Spleen (tissue), 11 donors: ENCODE results near the gene USH2A. TPM values are rescaled to one million over a fixed set of nuclear protein-coding genes. Genes with fewer than 3 reads are reported as not detected.

Experiments
- DNase-seq: peaks from one replicate; pipeline ENCODE4 v3.0.0-alpha.2; 2020
- H3K27ac ChIP-seq, 8 donors: fragments of 200-600 bp; sonication (generic) in 7 of 8; 1 replicate in 4 of 8; 2 replicates in 4 of 8; pipeline versions ENCODE4 v1.5.0 to v1.8.0; 2016 to 2021; ENCODE audit warnings: inconsistent platforms in 4 of 8, mild to moderate bottlenecking in 4 of 8, moderate library complexity in 1 of 8
- H3K27me3 ChIP-seq, 7 donors: fragments of 200-600 bp; sonication (generic) in 6 of 7; replicated peaks in 1 of 7; 1 replicate in 4 of 7; 2 replicates in 3 of 7; pipeline versions ENCODE4 v1.5.0 to v1.8.0; 2016 to 2021; ENCODE audit warnings: inconsistent platforms in 3 of 7, mild to moderate bottlenecking in 1 of 7
- H3K36me3 ChIP-seq, 6 donors: fragments of 200-600 bp; sonication (generic) in 5 of 6; 1 replicate in 4 of 6; 2 replicates in 2 of 6; pipeline versions ENCODE4 v1.5.0 to v1.8.0; 2016 to 2021; ENCODE audit warnings: inconsistent platforms in 2 of 6
- H3K4me1 ChIP-seq, 6 donors: fragments of 200-600 bp; sonication (generic) in 5 of 6; 1 replicate in 3 of 6; 2 replicates in 3 of 6; pipeline versions ENCODE4 v1.5.0 to v1.8.0; 2016 to 2021; ENCODE audit warnings: inconsistent platforms in 3 of 6
- H3K4me3 ChIP-seq, 8 donors: fragments of 200-600 bp; sonication (generic) in 7 of 8; 1 replicate in 4 of 8; 2 replicates in 4 of 8; pipeline versions ENCODE4 v1.5.0 to v1.8.0; 2016 to 2021; ENCODE audit warnings: inconsistent platforms in 4 of 8, mild to moderate bottlenecking in 4 of 8, moderate library complexity in 2 of 8
- H3K9me3 ChIP-seq, 8 donors: fragments of 200-600 bp; sonication (generic) in 7 of 8; 1 replicate in 4 of 8; 2 replicates in 4 of 8; pipeline versions ENCODE4 v1.5.0 to v1.8.0; 2016 to 2021; ENCODE audit warnings: inconsistent platforms in 4 of 8
- POLR2A ChIP-seq, 3 donors: fragments of 450-650 bp; IDR thresholded peaks; one replicate each; pipeline ENCODE4 v1.5.1; 2017; ENCODE audit warnings: antibody characterized with exemption in 3 of 3, mild to moderate bottlenecking in 1 of 3
- POLR2AphosphoS5 ChIP-seq, 3 donors: sonication (generic); formaldehyde crosslinking; IDR thresholded peaks; one replicate each; pipeline ENCODE4 v1.5.1; 2017; ENCODE audit warnings: antibody characterized with exemption in 3 of 3
- WGBS, 5 donors: extraction: QIAGEN DNeasy Blood & Tissue Kit in 3 of 5; methylation state at CpG; one replicate each; pipeline versions ENCODE4 v1.1.5 to v1.1.7; 2013 to 2018; 5-methylcytosine and 5-hydroxymethylcytosine counted together
- intact Hi-C: fragments of 100-400 bp; cut with DNase I; formaldehyde crosslinking; loops from one replicate; pipeline ENCODE4 v1.15.0; 2023; ENCODE audit warnings: low total_unique reads
- polyA plus RNA-seq, 3 donors: library from polyadenylated mRNA; stranded (reverse); fragments of 200-250 nt; gene quantifications; one replicate each; pipeline ENCODE4 v1.2.1, GENCODE V29; 2013
- total RNA-seq, 7 donors: library from RNA; depleted of rRNA in 3 of 7; stranded (reverse); fragments of >200 nt in 3 of 7; fragmentation: NEBNext Ultra II Directional in 4 of 7; extraction: Animal tissue kit (Norgen Biotek cat#: 25700) in 4 of 7; gene quantifications; one replicate each; pipeline versions ENCODE4 v1.1.0 to v1.2.1, GENCODE V29; 2016 to 2021
- TF ChIP-seq, protein P1 (sequence below), 11 experiments: fragments of 200-600 bp in 7 of 11; fragments of 450-650 bp in 4 of 11; sonication (generic) in 4 of 11; IDR thresholded peaks in 8 of 11; conservative IDR thresholded peaks in 3 of 11; 1 replicate in 7 of 11; 2 replicates in 4 of 11; pipeline versions ENCODE4 v1.4.0 to v1.8.0; 2016 to 2021; ENCODE audit warnings: antibody characterized with exemption in 11 of 11, inconsistent platforms in 4 of 11, mild to moderate bottlenecking in 1 of 11
- donor health status: healthy with polysubstance abuse.
- donor health status: DM: no; HTN: no; CAD: no; lungs with moderate emphysema.
- donor health status: DM: no; HTN: no; CAD: no.
- donor health status: Bipolar disorder and iron deficiency.
- donor health status: healthy.
- donor health status: DM: no; HTN: no; CAD: no.
- donor health status: DM: yes; HTN: yes; CAD: no.

Gene USH2A
- total and polyA plus RNA-seq, 10 donors: under 0.01 TPM; not detected in 9

- H3K27ac ChIP-seq: no peak overlapping the region
- TF ChIP-seq POLR2A (IDR thresholded peaks at IDR 0.05): no peak
- no peak for TF ChIP-seq POLR2AphosphoS5 (IDR thresholded peaks at IDR 0.05)
- TF ChIP-seq, protein P1, sequence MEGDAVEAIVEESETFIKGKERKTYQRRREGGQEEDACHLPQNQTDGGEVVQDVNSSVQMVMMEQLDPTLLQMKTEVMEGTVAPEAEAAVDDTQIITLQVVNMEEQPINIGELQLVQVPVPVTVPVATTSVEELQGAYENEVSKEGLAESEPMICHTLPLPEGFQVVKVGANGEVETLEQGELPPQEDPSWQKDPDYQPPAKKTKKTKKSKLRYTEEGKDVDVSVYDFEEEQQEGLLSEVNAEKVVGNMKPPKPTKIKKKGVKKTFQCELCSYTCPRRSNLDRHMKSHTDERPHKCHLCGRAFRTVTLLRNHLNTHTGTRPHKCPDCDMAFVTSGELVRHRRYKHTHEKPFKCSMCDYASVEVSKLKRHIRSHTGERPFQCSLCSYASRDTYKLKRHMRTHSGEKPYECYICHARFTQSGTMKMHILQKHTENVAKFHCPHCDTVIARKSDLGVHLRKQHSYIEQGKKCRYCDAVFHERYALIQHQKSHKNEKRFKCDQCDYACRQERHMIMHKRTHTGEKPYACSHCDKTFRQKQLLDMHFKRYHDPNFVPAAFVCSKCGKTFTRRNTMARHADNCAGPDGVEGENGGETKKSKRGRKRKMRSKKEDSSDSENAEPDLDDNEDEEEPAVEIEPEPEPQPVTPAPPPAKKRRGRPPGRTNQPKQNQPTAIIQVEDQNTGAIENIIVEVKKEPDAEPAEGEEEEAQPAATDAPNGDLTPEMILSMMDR (IDR thresholded peaks at IDR 0.05 in 8 of 11, conservative IDR thresholded peaks at IDR 0.05 in 3 of 11): no peak
- intact Hi-C loops: no loop called here
- 64 to 71% (median 69%) methylated on average over 2 of the region's 2 CpGs for WGBS, 5 donors
- H3K27me3 ChIP-seq: no peaks in the 10 kb centered on the region
- H3K4me1 ChIP-seq: no peaks in the 10 kb centered on the region
- H3K9me3 ChIP-seq: no peaks in the 10 kb centered on the region
- H3K4me3 ChIP-seq: no peak overlapping the region
- no peaks in the 10 kb centered on the region for H3K36me3 ChIP-seq
- no peak for DNase-seq
Measured at GRCh38 chr1:215780139-215780538, 643.1 kb downstream of the USH2A start.

DNA sequence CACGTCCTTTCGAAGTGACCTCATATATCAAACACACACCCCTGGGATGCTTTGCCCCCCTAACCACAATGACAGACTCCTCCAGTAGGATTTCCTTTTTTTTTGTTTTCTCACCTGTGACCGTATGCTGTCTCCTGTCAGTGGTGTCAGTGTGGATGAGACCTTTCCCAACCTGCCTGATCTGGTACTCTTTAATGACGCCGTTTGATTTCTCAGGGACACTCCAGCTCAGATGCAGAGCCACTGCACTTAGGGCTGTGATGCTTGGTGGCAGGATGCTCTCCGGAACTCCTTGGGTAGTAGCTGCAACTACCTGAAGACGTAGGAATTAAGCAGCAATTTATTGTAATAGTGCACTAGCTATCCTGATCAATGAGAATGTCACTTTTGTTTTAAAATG is 643.5 kb downstream of the USH2A start:
- intact Hi-C loops: no loop called here
- H3K4me1 ChIP-seq: no peaks in the 10 kb centered on the region
- H3K27ac ChIP-seq: no peak overlapping the region
- H3K27me3 ChIP-seq: no peaks in the 10 kb centered on the region
- no peak overlapping the region for H3K4me3 ChIP-seq
- TF ChIP-seq, protein P1 (IDR thresholded peaks at IDR 0.05 in 8 of 11, conservative IDR thresholded peaks at IDR 0.05 in 3 of 11): no peak
- TF ChIP-seq POLR2A (IDR thresholded peaks at IDR 0.05) (no peak), POLR2AphosphoS5 (IDR thresholded peaks at IDR 0.05) (no peak)
- 69 to 82% (median 72%) methylated on average over 7 of the region's 7 CpGs for WGBS, 5 donors
- no peaks in the 10 kb centered on the region for H3K9me3 ChIP-seq
- H3K36me3 ChIP-seq: no peaks in the 10 kb centered on the region
- no peak for DNase-seq

DNA sequence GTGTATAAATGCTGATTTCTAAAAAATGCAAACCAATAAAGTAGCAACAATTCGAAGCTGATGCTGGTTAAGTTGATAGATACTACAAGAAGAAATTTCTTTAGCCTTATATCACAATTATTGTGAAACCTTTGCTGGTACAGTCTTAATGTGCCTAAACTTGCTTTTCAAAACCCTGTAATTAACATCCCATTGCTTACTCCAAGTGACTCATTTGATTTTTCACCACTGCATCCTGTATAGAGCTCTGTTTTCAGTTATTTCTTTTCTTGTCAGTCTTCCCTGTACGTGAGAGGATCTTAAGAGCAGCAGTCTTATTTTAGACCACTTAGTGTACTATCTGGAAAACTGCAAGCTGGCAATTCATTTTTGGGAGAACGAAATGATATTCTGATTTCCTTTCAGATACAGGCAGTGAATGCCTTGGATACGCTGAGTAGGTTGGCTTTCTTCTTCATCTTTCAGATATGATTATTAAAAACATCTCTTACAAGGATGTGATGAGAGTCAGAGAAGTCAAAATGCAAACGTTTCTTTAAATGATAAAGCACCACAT is 645.8 kb downstream of the USH2A start:
- intact Hi-C loops: no loop called here
- 64 to 76% (median 69%) methylated on average over 5 of the region's 5 CpGs for WGBS, 5 donors
- DNase-seq: no peak
- no peaks in the 10 kb centered on the region for H3K36me3 ChIP-seq
- TF ChIP-seq, protein P1 (IDR thresholded peaks at IDR 0.05 in 8 of 11, conservative IDR thresholded peaks at IDR 0.05 in 3 of 11): no peak
- no peak for TF ChIP-seq POLR2AphosphoS5 (IDR thresholded peaks at IDR 0.05)
- no peaks in the 10 kb centered on the region for H3K4me1 ChIP-seq
- no peaks in the 10 kb centered on the region for H3K27me3 ChIP-seq
- H3K9me3 ChIP-seq: no peaks in the 10 kb centered on the region
- no peak overlapping the region for H3K4me3 ChIP-seq
- no peak overlapping the region for H3K27ac ChIP-seq

DNA sequence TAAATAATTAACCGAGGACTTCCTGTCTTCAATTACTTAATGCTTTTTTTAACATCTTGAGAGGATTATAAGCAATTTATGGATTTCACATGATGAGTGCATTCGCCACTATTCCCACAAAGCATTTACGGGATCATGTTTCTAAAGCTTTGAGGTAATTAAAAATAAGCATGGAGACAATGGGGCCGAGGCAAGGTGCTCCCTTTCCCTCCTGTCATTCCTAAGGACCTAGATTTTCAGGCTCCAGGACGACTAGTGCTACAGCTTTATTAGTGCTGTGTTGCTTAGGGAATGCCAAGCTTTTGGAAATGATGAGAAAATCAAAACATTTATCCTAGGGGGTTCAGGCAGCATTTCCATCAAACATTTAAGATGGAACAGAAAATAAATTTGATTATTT is 646.9 kb downstream of the USH2A start:
- H3K27ac ChIP-seq: no peak overlapping the region
- no peak overlapping the region for H3K4me3 ChIP-seq
- WGBS, 5 donors: 62 to 76% (median 68%) methylated on average over 5 of the region's 5 CpGs
- no peaks in the 10 kb centered on the region for H3K36me3 ChIP-seq
- no peaks in the 10 kb centered on the region for H3K9me3 ChIP-seq
- no peaks in the 10 kb centered on the region for H3K27me3 ChIP-seq
- no peak for TF ChIP-seq POLR2AphosphoS5 (IDR thresholded peaks at IDR 0.05)
- H3K4me1 ChIP-seq: no peaks in the 10 kb centered on the region
- intact Hi-C loops: no loop called here
- no peak for DNase-seq

- DNase-seq: no peak
- no peaks in the 10 kb centered on the region for H3K4me1 ChIP-seq
- no peaks in the 10 kb centered on the region for H3K36me3 ChIP-seq
- no peak overlapping the region for H3K27ac ChIP-seq
- intact Hi-C loops: no loop called here
- 38 to 73% (median 64%) methylated on average over 1 of the region's 1 CpG for WGBS, 5 donors
- TF ChIP-seq POLR2AphosphoS5 (IDR thresholded peaks at IDR 0.05): no peak
- TF ChIP-seq POLR2A (IDR thresholded peaks at IDR 0.05): no peak
- TF ChIP-seq, protein P1 (IDR thresholded peaks at IDR 0.05 in 8 of 11, conservative IDR thresholded peaks at IDR 0.05 in 3 of 11): no peak
- no peaks in the 10 kb centered on the region for H3K27me3 ChIP-seq
- H3K9me3 ChIP-seq: no peaks in the 10 kb centered on the region
- H3K4me3 ChIP-seq: no peak overlapping the region
Measured at GRCh38 chr1:215772151-215772550, 651.1 kb downstream of the USH2A start.
